Jurkat, Clone E6-1 (cell line): Measurements from ENCODE around the gene MLC1.

Source experiments
- DNase-seq: peaks from one replicate; pipeline ENCODE4 v3.0.0-alpha.2; 2011; ENCODE audit warnings: low read depth, low spot score
- H3K4me3 ChIP-seq: 2 replicates; pipeline ENCODE4 v1.5.1; 2011; ENCODE audit warnings: mild to moderate bottlenecking, low read length, control low read depth, moderate library complexity

Gene MLC1

DNA sequence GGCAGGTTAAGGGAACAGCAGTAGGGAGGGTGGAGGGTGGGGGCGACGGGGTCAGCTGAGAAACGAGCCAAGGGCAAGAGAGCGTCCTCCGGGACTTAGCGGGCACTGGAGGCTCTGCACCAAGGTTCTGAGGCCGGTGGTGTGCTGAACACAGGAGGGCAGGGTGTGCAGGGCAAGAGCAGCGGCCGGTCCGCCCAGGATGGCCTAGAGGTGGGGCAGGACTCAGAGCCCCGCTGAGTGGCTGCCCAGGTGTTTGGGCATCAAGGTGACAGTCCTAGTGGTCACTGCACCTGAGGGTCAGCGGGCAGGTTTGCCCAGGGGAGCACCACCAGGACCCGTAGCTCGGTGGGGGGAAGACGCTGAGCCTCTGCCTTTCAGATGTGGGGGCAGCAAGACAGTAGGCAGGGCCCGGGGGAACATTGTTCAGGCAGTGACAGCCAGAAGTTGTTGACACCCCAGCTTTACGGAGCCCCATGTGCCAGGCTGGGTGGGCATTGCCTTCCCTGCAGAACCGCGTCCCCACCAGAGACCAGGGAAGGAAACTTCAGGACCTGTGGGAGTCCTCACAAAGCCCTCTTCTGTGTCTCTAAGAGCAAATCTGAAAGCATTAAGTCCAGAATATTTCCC, 22.6 kb downstream of the MLC1 start:
- DNase-seq: no peak

GRCh38 chr22:50061824-50062355, 23.3 kb downstream of the MLC1 start:
- no peak overlapping the region for H3K4me3 ChIP-seq
- no peak for DNase-seq

More for the DNA sequence above, 22.6 kb downstream of the MLC1 start:
- no peak overlapping the region for H3K4me3 ChIP-seq

- DNase-seq: no peak
- no peak overlapping the region for H3K4me3 ChIP-seq
Measured at GRCh38 chr22:50061141-50061823, 23.9 kb downstream of the MLC1 start.

- no peak overlapping the region for H3K4me3 ChIP-seq
- DNase-seq: no peak
Measured at GRCh38 chr22:50060441-50061140, 24.6 kb downstream of the MLC1 start.

- no peak for DNase-seq
- H3K4me3 ChIP-seq: no peak overlapping the region
Measured at GRCh38 chr22:50059881-50060262, 25.4 kb downstream of the MLC1 start.

- no peak for DNase-seq
Measured at GRCh38 chr22:50058906-50059880, 26.0 kb downstream of the MLC1 start.

DNA sequence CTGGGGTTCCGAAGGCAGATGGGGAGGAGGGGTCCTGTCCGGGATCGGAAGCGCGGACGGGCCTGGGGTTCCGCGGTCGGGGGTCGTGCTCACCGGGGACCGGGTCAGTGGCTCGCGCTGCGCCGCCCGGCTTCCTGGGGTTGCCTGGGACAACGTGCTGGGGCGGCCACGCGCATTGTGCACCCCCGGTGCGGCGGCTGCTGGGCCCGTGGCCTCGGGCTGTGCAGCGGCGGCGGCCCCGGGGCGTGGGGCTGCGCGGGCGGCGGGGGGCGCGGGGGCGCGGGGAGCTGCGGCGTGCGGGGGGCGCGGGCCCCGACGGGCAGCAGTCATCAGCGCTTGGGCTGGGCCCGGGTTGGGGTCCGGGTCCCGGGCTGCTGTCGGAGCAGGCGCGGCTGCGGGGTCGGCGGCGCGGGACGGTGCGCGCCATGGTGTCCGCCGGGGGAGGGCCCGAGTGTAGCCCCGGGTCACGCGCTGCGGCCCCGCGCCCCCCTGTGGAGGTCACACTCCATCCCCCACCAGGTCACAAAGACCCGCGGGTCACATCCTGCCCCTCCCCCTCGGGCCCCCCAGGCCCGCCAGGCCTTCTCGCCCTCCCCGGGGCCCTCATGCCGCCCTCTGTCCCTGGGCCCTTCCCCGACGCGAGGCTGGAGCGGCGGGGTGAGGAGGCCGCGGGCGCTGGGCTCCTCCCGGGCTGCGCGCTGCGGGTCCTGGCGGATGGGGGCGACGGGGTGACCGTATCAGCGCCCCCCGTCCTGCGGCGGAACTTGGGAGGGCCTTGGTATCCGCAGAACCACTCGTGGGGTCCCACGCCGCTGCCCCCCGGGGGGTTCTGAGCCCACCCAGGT, 26.9 kb downstream of the MLC1 start, which contains the start of gene TTLL8:
TTLL8 (minus strand) TSS at position 238 of the 845 bp plus-strand sequence.
- DNase-seq: no peak
- no peak within 1 kb of the TSS for H3K4me3 ChIP-seq

More at GRCh38 chr22:50058906-50059880, 26.0 kb downstream of the MLC1 start:
- H3K4me3 ChIP-seq: no peak overlapping the region

- no peak overlapping the region for H3K4me3 ChIP-seq
- DNase-seq: no peak
Measured at GRCh38 chr22:50057278-50058060, 27.8 kb downstream of the MLC1 start.

- H3K4me3 ChIP-seq: no peak overlapping the region
- no peak for DNase-seq
Measured at GRCh38 chr22:50056214-50056972, 28.8 kb downstream of the MLC1 start.

GRCh38 chr22:50053861-50054260, 31.4 kb downstream of the MLC1 start:
- H3K4me3 ChIP-seq: no peak overlapping the region
- DNase-seq: no peak

GRCh38 chr22:50051930-50052329, 33.3 kb downstream of the MLC1 start:
- no peak for DNase-seq
- no peak overlapping the region for H3K4me3 ChIP-seq

- no peak for DNase-seq
Measured at GRCh38 chr22:50049299-50050195, 35.7 kb downstream of the MLC1 start.

DNA sequence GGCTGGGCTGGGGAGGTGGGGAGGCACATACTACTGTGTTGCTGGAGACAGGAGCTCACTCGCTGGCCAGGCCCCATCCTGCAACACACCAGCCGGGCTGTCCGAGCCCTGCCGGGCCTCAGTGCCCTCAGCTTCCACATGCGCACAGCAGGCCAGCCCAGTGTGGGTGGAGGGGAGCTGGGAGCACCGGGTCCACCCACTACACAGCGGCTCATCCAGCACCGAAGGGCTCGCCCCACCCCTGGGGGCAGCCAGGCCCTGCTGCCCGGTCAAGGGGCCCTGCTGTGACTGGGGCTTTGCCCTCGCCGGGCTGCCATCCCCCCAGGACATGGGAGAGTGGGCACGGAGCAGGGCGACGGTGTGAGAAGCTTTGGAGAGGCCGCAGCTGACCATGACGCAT, 36.4 kb downstream of the MLC1 start:
- no peak overlapping the region for H3K4me3 ChIP-seq
- DNase-seq: no peak

More at GRCh38 chr22:50049299-50050195, 35.7 kb downstream of the MLC1 start:
- H3K4me3 ChIP-seq: no peak overlapping the region

GRCh38 chr22:50048061-50048765, 37.0 kb downstream of the MLC1 start:
- no peak overlapping the region for H3K4me3 ChIP-seq
- no peak for DNase-seq

- no peak for DNase-seq
- no peak overlapping the region for H3K4me3 ChIP-seq
Measured at GRCh38 chr22:50047346-50047745, 37.9 kb downstream of the MLC1 start.
